Keratinocyte (primary cell): ENCODE data around the gene ZNF830. TPM values are rescaled to one million over a fixed set of nuclear protein-coding genes. Genes with fewer than 3 reads are reported as not detected.
"Not testable (repeated sequence)": the region's sequence is repeated elsewhere in the genome, so short reads cannot be mapped to it uniquely, and the experiment has no call there.

Source experiments
- DNase-seq: peaks from one replicate; pipeline ENCODE4 v3.0.0-alpha.2; 2011; ENCODE audit warnings: low read depth, missing footprints, low spot score
- FAIRE-seq: peaks from 2 replicates; lab custom pipeline; 2011; peaks lifted over from hg19 to GRCh38; lab: Jason Lieb, UNC
- H2AFZ ChIP-seq: 2 replicates; pipeline ENCODE4 v1.6.0; 2012; ENCODE audit warnings: low read length, control low read depth, inconsistent platforms; ENCODE audit not compliant: control insufficient read depth
- H3K27ac ChIP-seq: 2 replicates; pipeline ENCODE4 v1.5.1; 2011; ENCODE audit warnings: low read length; ENCODE audit not compliant: control insufficient read depth, insufficient read depth
- H3K27me3 ChIP-seq: 3 replicates; pipeline ENCODE4 v1.6.0; 2011; ENCODE audit warnings: low read length; ENCODE audit not compliant: control insufficient read depth, insufficient read depth; ENCODE audit errors: extremely low read depth
- H3K36me3 ChIP-seq, 2 experiments: 2 replicates in 1 of 2; 3 replicates in 1 of 2; pipeline ENCODE4 v1.5.1; 2011; ENCODE audit warnings: low read length in 2 of 2, mild to moderate bottlenecking in 1 of 2; ENCODE audit not compliant: control insufficient read depth in 2 of 2, insufficient read depth in 2 of 2; ENCODE audit errors: extremely low read depth in 1 of 2
- H3K4me1 ChIP-seq: 3 replicates; pipeline ENCODE4 v1.5.1; 2011; ENCODE audit warnings: low read length; ENCODE audit not compliant: control insufficient read depth, insufficient read depth; ENCODE audit errors: extremely low read depth
- H3K4me2 ChIP-seq: 3 replicates; pipeline ENCODE4 v1.6.0; 2011; ENCODE audit warnings: low read depth, low read length; ENCODE audit not compliant: control insufficient read depth, insufficient read depth; ENCODE audit errors: extremely low read depth
- H3K4me3 ChIP-seq, 3 experiments: fragments of 200-600 bp in 1 of 3; sonication (generic) in 1 of 3; 2 replicates in 2 of 3; 3 replicates in 1 of 3; pipeline ENCODE4 v1.5.1; 2011 to 2016; ENCODE audit warnings: low read length in 3 of 3, mild to moderate bottlenecking in 3 of 3, control low read depth in 2 of 3, inconsistent platforms in 1 of 3, low read depth in 1 of 3, mixed read lengths in 1 of 3, mixed run types in 1 of 3, moderate library complexity in 1 of 3; ENCODE audit not compliant: control insufficient read depth in 2 of 3, insufficient read depth in 2 of 3; ENCODE audit errors: extremely low read depth in 1 of 3
- H3K79me2 ChIP-seq: 2 replicates; pipeline ENCODE4 v1.6.0; 2012; ENCODE audit warnings: low read length; ENCODE audit not compliant: control insufficient read depth, insufficient read depth
- H3K9ac ChIP-seq: 3 replicates; pipeline ENCODE4 v1.6.0; 2011; ENCODE audit warnings: low read length; ENCODE audit not compliant: control insufficient read depth, insufficient read depth; ENCODE audit errors: extremely low read depth
- H3K9me1 ChIP-seq: 3 replicates; pipeline ENCODE4 v1.6.0; 2011; ENCODE audit warnings: low read length; ENCODE audit not compliant: control insufficient read depth, insufficient read depth; ENCODE audit errors: extremely low read depth
- H3K9me3 ChIP-seq: 2 replicates; pipeline ENCODE4 v1.5.1; 2012; ENCODE audit warnings: low read depth, low read length; ENCODE audit not compliant: control insufficient read depth
- H4K20me1 ChIP-seq: 3 replicates; pipeline ENCODE4 v1.6.0; 2011; ENCODE audit warnings: low read length; ENCODE audit not compliant: control insufficient read depth, insufficient read depth; ENCODE audit errors: extremely low read depth
- CTCF ChIP-seq, 3 experiments: IDR thresholded peaks in 1 of 3; conservative IDR thresholded peaks in 1 of 3; optimal IDR thresholded peaks in 1 of 3; 2 replicates in 2 of 3; 3 replicates in 1 of 3; pipeline versions ENCODE3 to v1.5.1; 2011; ENCODE audit warnings: low read length in 3 of 3, mild to moderate bottlenecking in 3 of 3, moderate library complexity in 2 of 3, control low read depth in 1 of 3, inconsistent platforms in 1 of 3; ENCODE audit not compliant: insufficient read depth in 2 of 3; ENCODE audit errors: extremely low read depth in 1 of 3
- EZH2 ChIP-seq: IDR thresholded peaks from one replicate; pipeline ENCODE4 v1.6.1; 2012; ENCODE audit warnings: inconsistent platforms, mild to moderate bottlenecking, low read length, moderate library complexity
- dilution Hi-C: fragments of 300-500 bp; cut with MboI; formaldehyde crosslinking; loops from one replicate; pipeline ENCODE4 v1.7.0; 2020; ENCODE audit warnings: low sequenced_read_pairs; ENCODE audit not compliant: extremely low pct_ligation_motif_present
- polyA plus RNA-seq, 5 experiments: library from polyadenylated mRNA; depleted of rRNA in 3 of 5; stranded (reverse) in 3 of 5; stranded (forward) in 1 of 5; unstranded in 1 of 5; fragments of >200 nt; gene quantifications; 1 replicate in 1 of 5; 2 replicates in 3 of 5; 3 replicates in 1 of 5; pipeline versions ENCODE4 v1.2.1 to v1.2.3, GENCODE V29; 2011 to 2012; ENCODE audit warnings: missing spikeins in 2 of 5, low read depth in 1 of 5, low replicate concordance in 1 of 5

ZNF830 gene
- polyA plus RNA-seq, 1 donor (not counting 4 experiments of a cell fraction or from before 2014, with no cell fraction given): 10.3 TPM

- DNase-seq (no peak), FAIRE-seq (no peak)
- Histone ChIP-seq H2AFZ (no peak overlapping the region), H3K36me3 (no peaks in the 10 kb centered on the region), H3K9me1 (no peaks in the 10 kb centered on the region), H3K27me3 (no peaks in the 10 kb centered on the region), H4K20me1 (no peaks in the 10 kb centered on the region), H3K9me3 (no peaks in the 10 kb centered on the region), H3K4me3 (no peak overlapping the region), H3K79me2 (no peaks in the 10 kb centered on the region), H3K4me2 (no peak overlapping the region), H3K27ac (no peak overlapping the region), H3K4me1 (no peaks in the 10 kb centered on the region), H3K9ac (no peak overlapping the region)
- dilution Hi-C loops: no loop called here
- TF ChIP-seq CTCF (optimal IDR thresholded peaks at IDR 0.05 in 1 of 3, IDR thresholded peaks at IDR 0.05 in 1 of 3, conservative IDR thresholded peaks at IDR 0.05 in 1 of 3; ENCODE audit: extremely low read depth in 1 of 3, insufficient read depth in 2 of 3, low read length in 3 of 3): no peak
- TF ChIP-seq EZH2: no peak
Measured at GRCh38 chr17:34920676-34921075, 40.7 kb upstream of the ZNF830 start.

GRCh38 chr17:34926661-34927060 lies 34.7 kb upstream of the ZNF830 start:
- Histone ChIP-seq H3K9ac (no peak overlapping the region), H3K79me2 (no peaks in the 10 kb centered on the region), H3K9me3 (no peaks in the 10 kb centered on the region), H3K4me2 (no peak overlapping the region), H3K27me3 (no peaks in the 10 kb centered on the region), H3K4me1 (no peaks in the 10 kb centered on the region), H3K4me3 (no peak overlapping the region), H3K27ac (no peak overlapping the region), H3K36me3 (no peaks in the 10 kb centered on the region), H3K9me1 (no peaks in the 10 kb centered on the region), H4K20me1 (no peaks in the 10 kb centered on the region), H2AFZ (no peak overlapping the region)
- dilution Hi-C loops: no loop called here
- DNase-seq (no peak), FAIRE-seq (no peak)
- TF ChIP-seq EZH2: no peak

- no peaks in the 10 kb centered on the region for H3K79me2 ChIP-seq
- no peak overlapping the region for H3K4me3 ChIP-seq
- H3K36me3 ChIP-seq: no peaks in the 10 kb centered on the region
- no peaks in the 10 kb centered on the region for H3K27me3 ChIP-seq
- H3K9ac ChIP-seq: no peak overlapping the region
- DNase-seq: no peak
- dilution Hi-C loops: no loop called here
- TF ChIP-seq EZH2: no peak
- TF ChIP-seq CTCF (optimal IDR thresholded peaks at IDR 0.05 in 1 of 3, IDR thresholded peaks at IDR 0.05 in 1 of 3, conservative IDR thresholded peaks at IDR 0.05 in 1 of 3; ENCODE audit: extremely low read depth in 1 of 3, insufficient read depth in 2 of 3, low read length in 3 of 3): no peak
- no peaks in the 10 kb centered on the region for H3K9me1 ChIP-seq
- no peak overlapping the region for H3K27ac ChIP-seq
- H4K20me1 ChIP-seq: no peaks in the 10 kb centered on the region
- no peak for FAIRE-seq
- no peaks in the 10 kb centered on the region for H3K4me1 ChIP-seq
- no peaks in the 10 kb centered on the region for H3K9me3 ChIP-seq
- H3K4me2 ChIP-seq: no peak overlapping the region
- H2AFZ ChIP-seq: no peak overlapping the region
Measured at GRCh38 chr17:34930283-34930682, 31.1 kb upstream of the ZNF830 start.

- H3K79me2 ChIP-seq, H3K4me2 ChIP-seq, H3K9me3 ChIP-seq, H3K4me3 ChIP-seq, H3K27me3 ChIP-seq, H3K27ac ChIP-seq, H3K9ac ChIP-seq, FAIRE-seq, DNase-seq, dilution Hi-C loops, H4K20me1 ChIP-seq, H3K36me3 ChIP-seq, H2AFZ ChIP-seq, H3K4me1 ChIP-seq, H3K9me1 ChIP-seq: not testable (repeated sequence)
Measured at GRCh38 chr17:34950780-34951179, 10.6 kb upstream of the ZNF830 start.
